GM11168 (cell line): Measurements from ENCODE around the gene ZAP70.

ENCODE experiments used
- in situ Hi-C: fragments of 300-500 bp; cut with MboI; formaldehyde crosslinking; loops from one replicate; pipeline ENCODE4 v1.12.0; 2022; ENCODE audit warnings: low sequenced_read_pairs; ENCODE audit not compliant: unreplicated experiment

The ZAP70 gene

GRCh38 chr2:97743913-97744312 lies 30.5 kb downstream of the ZAP70 start:
- in situ Hi-C loops, result no loop called here

GRCh38 chr2:97745474-97746174 lies 32.2 kb downstream of the ZAP70 start:
- in situ Hi-C loops, result no loop called here

GRCh38 chr2:97747285-97747684 lies 33.9 kb downstream of the ZAP70 start:
- in situ Hi-C loops, result no loop called here

- in situ Hi-C loops, result no loop called here
Measured at GRCh38 chr2:97747716-97748115, 34.3 kb downstream of the ZAP70 start.

GRCh38 chr2:97749581-97749980 lies 36.2 kb downstream of the ZAP70 start:
- in situ Hi-C loops, result no loop called here

GRCh38 chr2:97750017-97750416 lies 36.6 kb downstream of the ZAP70 start:
- in situ Hi-C loops, result no loop called here

GRCh38 chr2:97751752-97752151 lies 38.4 kb downstream of the ZAP70 start:
- in situ Hi-C loops, result no loop called here

- in situ Hi-C loops, result no loop called here
Measured at GRCh38 chr2:97752342-97753334, 39.3 kb downstream of the ZAP70 start.

GRCh38 chr2:97754690-97755346 lies 41.4 kb downstream of the ZAP70 start:
- in situ Hi-C loops, result no loop called here

- in situ Hi-C loops, result no loop called here
Measured at GRCh38 chr2:97755491-97755890, 42.1 kb downstream of the ZAP70 start.

- in situ Hi-C loops, result no loop called here
Measured at GRCh38 chr2:97757062-97757461, 43.7 kb downstream of the ZAP70 start.

- in situ Hi-C loops, result no loop called here
Measured at GRCh38 chr2:97758131-97758705, 44.8 kb downstream of the ZAP70 start.

- in situ Hi-C loops, result no loop called here
Measured at GRCh38 chr2:97759727-97760407, 46.5 kb downstream of the ZAP70 start.

- in situ Hi-C loops, result no loop called here
Measured at GRCh38 chr2:97760480-97761049, 47.2 kb downstream of the ZAP70 start.

GRCh38 chr2:97761192-97761591 lies 47.8 kb downstream of the ZAP70 start:
- in situ Hi-C loops, result no loop called here

- in situ Hi-C loops, result no loop called here
Measured at GRCh38 chr2:97763176-97763845, 49.9 kb downstream of the ZAP70 start.

- in situ Hi-C loops, result no loop called here
Measured at GRCh38 chr2:97764559-97765263, 51.3 kb downstream of the ZAP70 start.

GRCh38 chr2:97765933-97766332 lies 52.6 kb downstream of the ZAP70 start:
- in situ Hi-C loops, result no loop called here
